WI38 (cell line): ENCODE data around the gene SEC24C.

Experiments
- H3K4me3 ChIP-seq: 2 replicates; pipeline ENCODE4 v1.5.1; 2011; ENCODE audit warnings: low read depth, mild to moderate bottlenecking, control low read depth, low read length
- CTCF ChIP-seq: IDR thresholded peaks from 2 replicates; pipeline ENCODE4 v1.5.1; 2012; ENCODE audit warnings: low read depth, mild to moderate bottlenecking, control low read depth, low read length

The SEC24C gene

GRCh38 chr10:73750819-73751218, 6.6 kb downstream of the SEC24C start:
- no peak overlapping the region for H3K4me3 ChIP-seq
- no peak for TF ChIP-seq CTCF

GRCh38 chr10:73756183-73756582, 12.0 kb downstream of the SEC24C start:
- no peak for TF ChIP-seq CTCF
- H3K4me3 ChIP-seq = no peak overlapping the region

- H3K4me3 ChIP-seq = no peak overlapping the region
- no peak for TF ChIP-seq CTCF
These were observed 14.7 kb downstream of the SEC24C start for GRCh38 chr10:73758704-73759511.

- no peak overlapping the region for H3K4me3 ChIP-seq
- TF ChIP-seq CTCF = no peak
These were observed 15.4 kb downstream of the SEC24C start for GRCh38 chr10:73759512-73760115.

DNA sequence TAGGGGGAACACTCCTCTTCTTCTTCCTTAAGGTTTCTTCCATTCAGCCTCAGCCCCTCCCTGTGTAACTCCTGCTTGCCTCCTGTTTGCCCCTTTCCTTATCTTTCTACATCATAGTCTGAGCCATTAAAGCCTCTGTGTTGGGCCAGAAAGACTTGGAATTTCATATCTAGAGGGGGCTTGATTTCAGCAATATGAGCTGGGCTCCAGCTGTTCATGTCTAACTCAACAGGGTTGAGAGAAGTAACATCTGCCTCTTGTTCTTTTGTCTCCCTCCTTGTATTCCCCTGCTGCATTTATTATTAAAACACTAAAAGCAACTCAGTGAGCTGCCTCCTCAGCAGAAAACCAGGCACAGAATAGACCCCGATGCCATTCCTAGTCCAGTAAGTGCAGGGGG, 17.6 kb downstream of the SEC24C start:
- no peak for TF ChIP-seq CTCF
- H3K4me3 ChIP-seq = no peak overlapping the region

DNA sequence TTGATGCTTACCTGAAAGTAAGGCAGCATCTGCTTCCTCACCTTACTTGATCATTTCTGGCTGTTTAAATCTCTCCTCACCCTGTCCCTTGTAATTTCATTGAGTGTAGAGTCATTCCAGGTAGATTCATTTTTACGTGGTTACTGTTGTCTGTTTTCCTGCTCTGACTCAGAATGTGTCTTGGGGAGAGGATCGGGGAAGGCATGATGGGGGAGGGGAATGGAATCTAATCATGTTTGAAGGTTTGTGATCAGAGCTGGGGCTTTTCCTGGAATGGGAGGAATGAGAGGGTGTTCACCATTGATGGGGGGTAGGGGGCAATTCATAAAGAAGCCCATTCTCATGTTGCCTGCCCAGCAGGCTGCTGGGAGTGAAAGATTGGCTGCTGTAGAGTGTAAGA, 18.7 kb downstream of the SEC24C start:
- TF ChIP-seq CTCF = no peak
- no peak overlapping the region for H3K4me3 ChIP-seq

DNA sequence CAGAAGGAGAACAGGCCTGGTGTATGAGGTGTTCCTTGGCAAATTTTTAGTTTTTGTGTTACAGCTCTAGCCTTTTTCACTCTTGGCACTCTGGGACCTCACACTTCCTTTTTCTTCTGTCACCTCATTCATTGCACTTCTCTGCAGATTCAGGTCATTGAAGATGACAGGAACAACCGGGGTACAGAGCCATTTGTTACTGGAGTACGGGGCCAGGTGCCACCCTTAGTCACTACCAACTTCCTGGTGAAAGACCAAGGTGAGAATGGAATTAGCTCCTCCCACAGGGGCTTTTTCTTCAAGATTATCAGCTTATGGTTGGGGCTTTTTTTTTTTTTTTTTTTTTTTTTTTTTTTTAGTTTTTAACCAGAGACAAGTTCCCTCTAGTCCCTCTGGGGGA, 19.2 kb downstream of the SEC24C start:
- no peak for TF ChIP-seq CTCF
- no peak overlapping the region for H3K4me3 ChIP-seq
